Measurements from ENCODE around the gene TIFAB. TPM values are rescaled to one million over a fixed set of nuclear protein-coding genes. Genes with fewer than 3 reads are reported as not detected.

Gene TIFAB
- total and polyA plus RNA-seq, 2 experiments from 2014 or later = not detected

DNA sequence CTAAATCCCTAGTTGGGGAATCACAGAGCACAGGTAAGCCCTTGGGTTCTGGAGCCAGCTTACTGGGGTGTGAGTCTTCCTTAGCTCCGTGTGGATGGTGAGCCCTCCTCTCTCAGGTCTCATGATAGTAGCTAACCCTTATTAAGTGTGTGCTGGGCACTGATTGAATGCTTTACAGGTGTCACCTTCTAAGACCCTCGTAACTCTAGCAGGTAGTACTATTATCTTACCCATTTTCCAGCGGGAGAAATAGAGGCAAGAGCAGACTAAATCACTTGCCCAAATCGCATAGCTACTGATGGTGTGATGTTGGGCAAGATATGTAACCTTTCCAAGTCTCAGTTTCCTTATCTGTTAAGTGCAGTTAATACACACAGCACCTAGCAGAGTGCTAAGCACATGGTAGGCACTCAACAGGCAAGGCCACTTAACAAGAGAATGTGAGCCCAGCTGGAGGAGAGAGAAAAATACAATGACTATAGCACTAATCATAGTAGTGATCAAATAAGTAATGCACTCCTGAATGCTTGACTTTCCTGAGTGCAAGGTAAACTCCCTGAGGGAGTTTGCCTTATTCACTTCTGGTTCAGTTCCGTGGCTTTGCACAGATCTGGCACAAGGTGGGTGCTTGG is 4.7 kb downstream of the TIFAB start, which contains the start of gene DCANP1 (continued):
- TF ChIP-seq, protein P1, sequence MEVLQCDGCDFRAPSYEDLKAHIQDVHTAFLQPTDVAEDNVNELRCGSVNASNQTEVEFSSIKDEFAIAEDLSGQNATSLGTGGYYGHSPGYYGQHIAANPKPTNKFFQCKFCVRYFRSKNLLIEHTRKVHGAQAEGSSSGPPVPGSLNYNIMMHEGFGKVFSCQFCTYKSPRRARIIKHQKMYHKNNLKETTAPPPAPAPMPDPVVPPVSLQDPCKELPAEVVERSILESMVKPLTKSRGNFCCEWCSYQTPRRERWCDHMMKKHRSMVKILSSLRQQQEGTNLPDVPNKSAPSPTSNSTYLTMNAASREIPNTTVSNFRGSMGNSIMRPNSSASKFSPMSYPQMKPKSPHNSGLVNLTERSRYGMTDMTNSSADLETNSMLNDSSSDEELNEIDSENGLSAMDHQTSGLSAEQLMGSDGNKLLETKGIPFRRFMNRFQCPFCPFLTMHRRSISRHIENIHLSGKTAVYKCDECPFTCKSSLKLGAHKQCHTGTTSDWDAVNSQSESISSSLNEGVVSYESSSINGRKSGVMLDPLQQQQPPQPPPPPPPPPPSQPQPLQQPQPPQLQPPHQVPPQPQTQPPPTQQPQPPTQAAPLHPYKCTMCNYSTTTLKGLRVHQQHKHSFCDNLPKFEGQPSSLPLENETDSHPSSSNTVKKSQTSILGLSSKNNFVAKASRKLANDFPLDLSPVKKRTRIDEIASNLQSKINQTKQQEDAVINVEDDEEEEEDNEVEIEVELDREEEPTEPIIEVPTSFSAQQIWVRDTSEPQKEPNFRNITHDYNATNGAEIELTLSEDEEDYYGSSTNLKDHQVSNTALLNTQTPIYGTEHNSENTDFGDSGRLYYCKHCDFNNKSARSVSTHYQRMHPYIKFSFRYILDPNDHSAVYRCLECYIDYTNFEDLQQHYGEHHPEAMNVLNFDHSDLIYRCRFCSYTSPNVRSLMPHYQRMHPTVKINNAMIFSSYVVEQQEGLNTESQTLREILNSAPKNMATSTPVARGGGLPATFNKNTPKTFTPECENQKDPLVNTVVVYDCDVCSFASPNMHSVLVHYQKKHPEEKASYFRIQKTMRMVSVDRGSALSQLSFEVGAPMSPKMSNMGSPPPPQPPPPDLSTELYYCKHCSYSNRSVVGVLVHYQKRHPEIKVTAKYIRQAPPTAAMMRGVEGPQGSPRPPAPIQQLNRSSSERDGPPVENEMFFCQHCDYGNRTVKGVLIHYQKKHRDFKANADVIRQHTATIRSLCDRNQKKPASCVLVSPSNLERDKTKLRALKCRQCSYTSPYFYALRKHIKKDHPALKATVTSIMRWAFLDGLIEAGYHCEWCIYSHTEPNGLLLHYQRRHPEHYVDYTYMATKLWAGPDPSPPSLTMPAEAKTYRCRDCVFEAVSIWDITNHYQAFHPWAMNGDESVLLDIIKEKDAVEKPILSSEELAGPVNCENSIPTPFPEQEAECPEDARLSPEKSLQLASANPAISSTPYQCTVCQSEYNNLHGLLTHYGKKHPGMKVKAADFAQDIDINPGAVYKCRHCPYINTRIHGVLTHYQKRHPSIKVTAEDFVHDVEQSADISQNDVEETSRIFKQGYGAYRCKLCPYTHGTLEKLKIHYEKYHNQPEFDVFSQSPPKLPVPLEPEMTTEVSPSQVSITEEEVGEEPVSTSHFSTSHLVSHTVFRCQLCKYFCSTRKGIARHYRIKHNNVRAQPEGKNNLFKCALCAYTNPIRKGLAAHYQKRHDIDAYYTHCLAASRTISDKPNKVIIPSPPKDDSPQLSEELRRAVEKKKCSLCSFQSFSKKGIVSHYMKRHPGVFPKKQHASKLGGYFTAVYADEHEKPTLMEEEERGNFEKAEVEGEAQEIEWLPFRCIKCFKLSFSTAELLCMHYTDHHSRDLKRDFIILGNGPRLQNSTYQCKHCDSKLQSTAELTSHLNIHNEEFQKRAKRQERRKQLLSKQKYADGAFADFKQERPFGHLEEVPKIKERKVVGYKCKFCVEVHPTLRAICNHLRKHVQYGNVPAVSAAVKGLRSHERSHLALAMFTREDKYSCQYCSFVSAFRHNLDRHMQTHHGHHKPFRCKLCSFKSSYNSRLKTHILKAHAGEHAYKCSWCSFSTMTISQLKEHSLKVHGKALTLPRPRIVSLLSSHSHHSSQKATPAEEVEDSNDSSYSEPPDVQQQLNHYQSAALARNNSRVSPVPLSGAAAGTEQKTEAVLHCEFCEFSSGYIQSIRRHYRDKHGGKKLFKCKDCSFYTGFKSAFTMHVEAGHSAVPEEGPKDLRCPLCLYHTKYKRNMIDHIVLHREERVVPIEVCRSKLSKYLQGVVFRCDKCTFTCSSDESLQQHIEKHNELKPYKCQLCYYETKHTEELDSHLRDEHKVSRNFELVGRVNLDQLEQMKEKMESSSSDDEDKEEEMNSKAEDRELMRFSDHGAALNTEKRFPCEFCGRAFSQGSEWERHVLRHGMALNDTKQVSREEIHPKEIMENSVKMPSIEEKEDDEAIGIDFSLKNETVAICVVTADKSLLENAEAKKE (CRISPR knock-in tag; IDR thresholded peaks at IDR 0.05) = no peak
- TF ChIP-seq, protein P2, sequence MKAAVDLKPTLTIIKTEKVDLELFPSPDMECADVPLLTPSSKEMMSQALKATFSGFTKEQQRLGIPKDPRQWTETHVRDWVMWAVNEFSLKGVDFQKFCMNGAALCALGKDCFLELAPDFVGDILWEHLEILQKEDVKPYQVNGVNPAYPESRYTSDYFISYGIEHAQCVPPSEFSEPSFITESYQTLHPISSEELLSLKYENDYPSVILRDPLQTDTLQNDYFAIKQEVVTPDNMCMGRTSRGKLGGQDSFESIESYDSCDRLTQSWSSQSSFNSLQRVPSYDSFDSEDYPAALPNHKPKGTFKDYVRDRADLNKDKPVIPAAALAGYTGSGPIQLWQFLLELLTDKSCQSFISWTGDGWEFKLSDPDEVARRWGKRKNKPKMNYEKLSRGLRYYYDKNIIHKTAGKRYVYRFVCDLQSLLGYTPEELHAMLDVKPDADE (IDR thresholded peaks at IDR 0.05) = no peak
- TF ChIP-seq POLR2AphosphoS5 (IDR thresholded peaks at IDR 0.05; ENCODE audit: low read depth) (no peak), STAT1 (IDR thresholded peaks at IDR 0.05; ENCODE audit: unreplicated experiment) (no peak), EZH2phosphoT487 (IDR thresholded peaks at IDR 0.05; ENCODE audit: unreplicated experiment) (no peak), JUNB (IDR thresholded peaks at IDR 0.05; ENCODE audit: unreplicated experiment) (no peak), NANOG (IDR thresholded peaks at IDR 0.05; ENCODE audit: borderline replicate concordance) (no peak), ZNF331 (CRISPR knock-in tag; IDR thresholded peaks at IDR 0.05; ENCODE audit: low read depth) (no peak)
- TF ChIP-seq, protein P3, sequence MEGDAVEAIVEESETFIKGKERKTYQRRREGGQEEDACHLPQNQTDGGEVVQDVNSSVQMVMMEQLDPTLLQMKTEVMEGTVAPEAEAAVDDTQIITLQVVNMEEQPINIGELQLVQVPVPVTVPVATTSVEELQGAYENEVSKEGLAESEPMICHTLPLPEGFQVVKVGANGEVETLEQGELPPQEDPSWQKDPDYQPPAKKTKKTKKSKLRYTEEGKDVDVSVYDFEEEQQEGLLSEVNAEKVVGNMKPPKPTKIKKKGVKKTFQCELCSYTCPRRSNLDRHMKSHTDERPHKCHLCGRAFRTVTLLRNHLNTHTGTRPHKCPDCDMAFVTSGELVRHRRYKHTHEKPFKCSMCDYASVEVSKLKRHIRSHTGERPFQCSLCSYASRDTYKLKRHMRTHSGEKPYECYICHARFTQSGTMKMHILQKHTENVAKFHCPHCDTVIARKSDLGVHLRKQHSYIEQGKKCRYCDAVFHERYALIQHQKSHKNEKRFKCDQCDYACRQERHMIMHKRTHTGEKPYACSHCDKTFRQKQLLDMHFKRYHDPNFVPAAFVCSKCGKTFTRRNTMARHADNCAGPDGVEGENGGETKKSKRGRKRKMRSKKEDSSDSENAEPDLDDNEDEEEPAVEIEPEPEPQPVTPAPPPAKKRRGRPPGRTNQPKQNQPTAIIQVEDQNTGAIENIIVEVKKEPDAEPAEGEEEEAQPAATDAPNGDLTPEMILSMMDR (conservative IDR thresholded peaks at IDR 0.05; ENCODE audit: low read depth in 2 of 2) = no peak
- TF ChIP-seq, protein P4, sequence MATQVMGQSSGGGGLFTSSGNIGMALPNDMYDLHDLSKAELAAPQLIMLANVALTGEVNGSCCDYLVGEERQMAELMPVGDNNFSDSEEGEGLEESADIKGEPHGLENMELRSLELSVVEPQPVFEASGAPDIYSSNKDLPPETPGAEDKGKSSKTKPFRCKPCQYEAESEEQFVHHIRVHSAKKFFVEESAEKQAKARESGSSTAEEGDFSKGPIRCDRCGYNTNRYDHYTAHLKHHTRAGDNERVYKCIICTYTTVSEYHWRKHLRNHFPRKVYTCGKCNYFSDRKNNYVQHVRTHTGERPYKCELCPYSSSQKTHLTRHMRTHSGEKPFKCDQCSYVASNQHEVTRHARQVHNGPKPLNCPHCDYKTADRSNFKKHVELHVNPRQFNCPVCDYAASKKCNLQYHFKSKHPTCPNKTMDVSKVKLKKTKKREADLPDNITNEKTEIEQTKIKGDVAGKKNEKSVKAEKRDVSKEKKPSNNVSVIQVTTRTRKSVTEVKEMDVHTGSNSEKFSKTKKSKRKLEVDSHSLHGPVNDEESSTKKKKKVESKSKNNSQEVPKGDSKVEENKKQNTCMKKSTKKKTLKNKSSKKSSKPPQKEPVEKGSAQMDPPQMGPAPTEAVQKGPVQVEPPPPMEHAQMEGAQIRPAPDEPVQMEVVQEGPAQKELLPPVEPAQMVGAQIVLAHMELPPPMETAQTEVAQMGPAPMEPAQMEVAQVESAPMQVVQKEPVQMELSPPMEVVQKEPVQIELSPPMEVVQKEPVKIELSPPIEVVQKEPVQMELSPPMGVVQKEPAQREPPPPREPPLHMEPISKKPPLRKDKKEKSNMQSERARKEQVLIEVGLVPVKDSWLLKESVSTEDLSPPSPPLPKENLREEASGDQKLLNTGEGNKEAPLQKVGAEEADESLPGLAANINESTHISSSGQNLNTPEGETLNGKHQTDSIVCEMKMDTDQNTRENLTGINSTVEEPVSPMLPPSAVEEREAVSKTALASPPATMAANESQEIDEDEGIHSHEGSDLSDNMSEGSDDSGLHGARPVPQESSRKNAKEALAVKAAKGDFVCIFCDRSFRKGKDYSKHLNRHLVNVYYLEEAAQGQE (IDR thresholded peaks at IDR 0.05; ENCODE audit: unreplicated experiment) = no peak

Data from GM23338 (cell line).